Kidney epithelial cell (primary cell): Measurements from ENCODE around the gene M6PR. TPM values are rescaled to one million over a fixed set of nuclear protein-coding genes. Genes with fewer than 3 reads are reported as not detected.

Experiments used
- DNase-seq: peaks from one replicate; pipeline ENCODE4 v3.0.0-alpha.2; 2010; ENCODE audit warnings: low read depth
- H3K27me3 ChIP-seq: 2 replicates; pipeline ENCODE4 v1.6.0; 2011; ENCODE audit warnings: low read length; ENCODE audit not compliant: control insufficient read depth, insufficient read depth
- H3K36me3 ChIP-seq: 2 replicates; pipeline ENCODE4 v1.5.1; 2011; ENCODE audit warnings: low read length; ENCODE audit not compliant: control insufficient read depth, insufficient read depth
- H3K4me3 ChIP-seq: 2 replicates; pipeline ENCODE4 v1.5.1; 2011; ENCODE audit warnings: low read depth, mild to moderate bottlenecking, control low read depth, low read length
- total RNA-seq: library from RNA; depleted of rRNA; stranded (reverse); fragments of >200 nt; gene quantifications from 2 replicates; pipeline ENCODE4 v1.2.3, GENCODE V29; 2015
- TF ChIP-seq, protein P1 (sequence below): IDR thresholded peaks from 2 replicates; pipeline ENCODE4 v1.5.1; 2011; ENCODE audit warnings: mild to moderate bottlenecking, moderate library complexity, low read length, control low read depth, inconsistent platforms; ENCODE audit not compliant: insufficient read depth, poor library complexity, severe bottlenecking

The M6PR gene
- total RNA-seq, 1 donor from 2014 or later: 256 TPM

DNA sequence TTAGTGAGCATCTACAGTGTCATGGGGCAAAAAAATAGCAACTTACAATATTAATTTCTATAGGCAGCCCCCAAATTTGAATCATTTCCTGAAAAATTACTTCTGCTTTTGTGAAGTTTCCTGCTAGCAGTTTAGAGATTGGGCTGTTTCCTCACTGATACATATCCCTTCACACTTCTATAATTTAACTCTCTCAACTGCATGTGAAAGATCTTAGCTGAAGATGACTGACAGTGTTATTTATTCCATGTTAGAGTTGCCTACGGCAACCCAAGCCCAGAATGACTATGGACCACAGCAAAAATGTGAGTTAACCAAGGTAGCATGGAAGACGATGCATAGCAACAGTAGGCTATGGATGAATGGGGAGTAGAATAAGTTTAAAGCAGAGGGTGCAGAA, 40.0 kb upstream of the M6PR start, which contains the start of gene KLRG1:
Gene KLRG1, plus strand, starts transcription at position 134 of the 400 bp plus-strand sequence. Its CDS starts 90 bp downstream, at position 224.
- H3K4me3 ChIP-seq: no peak within 1 kb of the TSS
- H3K27me3 ChIP-seq: no peaks in the 10 kb centered on the region
- TF ChIP-seq, protein P1, sequence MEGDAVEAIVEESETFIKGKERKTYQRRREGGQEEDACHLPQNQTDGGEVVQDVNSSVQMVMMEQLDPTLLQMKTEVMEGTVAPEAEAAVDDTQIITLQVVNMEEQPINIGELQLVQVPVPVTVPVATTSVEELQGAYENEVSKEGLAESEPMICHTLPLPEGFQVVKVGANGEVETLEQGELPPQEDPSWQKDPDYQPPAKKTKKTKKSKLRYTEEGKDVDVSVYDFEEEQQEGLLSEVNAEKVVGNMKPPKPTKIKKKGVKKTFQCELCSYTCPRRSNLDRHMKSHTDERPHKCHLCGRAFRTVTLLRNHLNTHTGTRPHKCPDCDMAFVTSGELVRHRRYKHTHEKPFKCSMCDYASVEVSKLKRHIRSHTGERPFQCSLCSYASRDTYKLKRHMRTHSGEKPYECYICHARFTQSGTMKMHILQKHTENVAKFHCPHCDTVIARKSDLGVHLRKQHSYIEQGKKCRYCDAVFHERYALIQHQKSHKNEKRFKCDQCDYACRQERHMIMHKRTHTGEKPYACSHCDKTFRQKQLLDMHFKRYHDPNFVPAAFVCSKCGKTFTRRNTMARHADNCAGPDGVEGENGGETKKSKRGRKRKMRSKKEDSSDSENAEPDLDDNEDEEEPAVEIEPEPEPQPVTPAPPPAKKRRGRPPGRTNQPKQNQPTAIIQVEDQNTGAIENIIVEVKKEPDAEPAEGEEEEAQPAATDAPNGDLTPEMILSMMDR: no peak
- no peaks in the 10 kb centered on the region for H3K36me3 ChIP-seq
- DNase-seq: no peak

GRCh38 chr12:8987685-8988084, 38.2 kb upstream of the M6PR start:
- TF ChIP-seq, protein P1: no peak
- Histone ChIP-seq H3K4me3 (no peak overlapping the region), H3K27me3 (no peaks in the 10 kb centered on the region), H3K36me3 (no peaks in the 10 kb centered on the region)
- no peak for DNase-seq

DNA sequence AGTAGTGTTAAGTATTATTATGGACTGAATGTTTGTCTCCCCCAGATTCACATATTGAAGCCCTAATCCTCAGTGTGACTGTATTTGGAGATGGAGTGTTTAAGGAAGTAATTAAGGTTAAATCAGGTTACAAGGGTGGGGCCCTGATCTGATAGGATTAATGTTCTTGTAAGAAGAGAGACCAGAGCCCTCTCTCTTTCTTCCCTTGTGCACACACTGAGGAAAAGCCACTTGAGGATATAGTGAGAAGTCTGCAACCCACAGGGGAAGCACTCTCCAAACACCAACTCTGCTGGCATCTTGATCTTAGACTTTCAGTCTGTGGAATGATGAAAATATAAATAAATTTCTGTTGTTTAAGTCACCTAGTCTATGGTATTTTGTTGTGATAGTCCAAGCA, 37.7 kb upstream of the M6PR start:
- TF ChIP-seq, protein P1: no peak

DNA sequence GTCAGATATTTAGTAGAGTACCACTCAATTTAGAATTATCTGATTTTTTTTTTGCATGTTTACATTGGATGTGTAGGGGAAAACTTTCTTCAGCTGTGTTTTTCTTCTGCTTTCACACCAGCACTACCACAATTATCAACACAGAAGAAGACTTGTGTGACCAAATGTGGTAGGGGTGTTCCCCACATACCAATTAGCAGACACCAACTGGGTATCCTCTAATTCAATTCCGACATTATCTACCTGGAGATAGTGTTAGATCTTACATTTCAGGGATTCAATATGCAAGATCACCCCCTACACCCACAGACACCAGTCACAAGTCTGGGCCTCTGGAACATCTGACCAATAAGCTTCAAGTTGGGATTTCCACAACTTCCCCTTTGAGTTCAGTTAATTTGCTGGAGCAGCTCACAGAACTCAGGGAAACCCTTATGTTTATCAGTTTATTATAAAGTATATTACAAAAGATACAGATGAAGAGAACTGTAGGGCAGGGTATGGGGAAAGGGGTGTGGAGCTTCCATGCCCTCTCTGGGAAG, 35.8 kb upstream of the M6PR start:
- Histone ChIP-seq H3K36me3 (no peaks in the 10 kb centered on the region), H3K27me3 (no peaks in the 10 kb centered on the region), H3K4me3 (no peak overlapping the region)
- DNase-seq: no peak
- TF ChIP-seq, protein P1: no peak

More for the DNA sequence above, 37.7 kb upstream of the M6PR start:
- no peaks in the 10 kb centered on the region for H3K36me3 ChIP-seq
- H3K4me3 ChIP-seq: no peak overlapping the region
- H3K27me3 ChIP-seq: no peaks in the 10 kb centered on the region
- DNase-seq: no peak

DNA sequence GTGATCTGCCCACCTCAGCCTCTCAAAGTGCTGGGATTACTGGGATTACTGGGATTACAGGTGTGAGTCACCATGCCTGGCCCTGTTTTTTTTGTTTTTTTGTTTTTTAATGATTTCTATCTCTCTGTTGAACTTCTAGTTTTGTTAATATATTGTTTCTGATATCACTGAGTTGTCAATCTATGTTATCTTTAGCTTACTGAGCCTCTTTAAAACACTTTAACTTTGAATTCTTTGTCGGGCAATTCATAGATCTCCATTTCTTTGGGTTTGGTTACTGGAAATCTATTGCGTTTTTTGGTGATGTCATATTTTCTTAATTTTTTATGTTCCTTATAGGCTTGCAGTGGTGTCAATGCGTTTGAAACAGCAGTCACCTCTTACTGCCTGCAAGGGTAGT, 30.7 kb upstream of the M6PR start:
- DNase-seq: no peak
- TF ChIP-seq, protein P1: no peak
- no peaks in the 10 kb centered on the region for H3K36me3 ChIP-seq
- H3K27me3 ChIP-seq: no peaks in the 10 kb centered on the region
- H3K4me3 ChIP-seq: no peak overlapping the region

GRCh38 chr12:8970432-8970831, 21.0 kb upstream of the M6PR start:
- H3K27me3 ChIP-seq: no peaks in the 10 kb centered on the region

More at GRCh38 chr12:8970432-8970831, 21.0 kb upstream of the M6PR start:
- H3K4me3 ChIP-seq: no peak overlapping the region
- no peaks in the 10 kb centered on the region for H3K36me3 ChIP-seq
- DNase-seq: no peak
- TF ChIP-seq, protein P1: no peak
